ENCODE results near the gene TPSG1.
"Not testable (repeated sequence)": the region's sequence is repeated elsewhere in the genome, so short reads cannot be mapped to it uniquely, and the experiment has no call there.

TPSG1 gene

GRCh38 chr16:1256296-1256873 lies 31.3 kb upstream of the TPSG1 start:
- H2BK5ac ChIP-seq (ENCODE audit: low read depth, low read length, poor library complexity); H3K27me3 ChIP-seq (ENCODE audit: insufficient read depth, low read length); H3K36me3 ChIP-seq (ENCODE audit: control insufficient read depth in 1 of 2, insufficient read depth in 2 of 2, low read length in 2 of 2); H3K4me1 ChIP-seq (ENCODE audit: control insufficient read depth in 1 of 2, insufficient read depth in 2 of 2, low read length in 2 of 2); H3K4me3 ChIP-seq (ENCODE audit: low read depth, low read length); H3K9me3 ChIP-seq (ENCODE audit: insufficient read depth, low read depth, low read length); H2BK120ac ChIP-seq (ENCODE audit: insufficient read depth, low read length, poor library complexity); H3K18ac ChIP-seq (ENCODE audit: low read length); H3K9ac ChIP-seq (ENCODE audit: low read length); H4K12ac ChIP-seq (ENCODE audit: low read depth, low read length); H2AK5ac ChIP-seq (ENCODE audit: low read length); H3K14ac ChIP-seq (ENCODE audit: low read length); H4K91ac ChIP-seq (ENCODE audit: low read depth, low read length); H2BK12ac ChIP-seq (ENCODE audit: low read length); H3K4me2 ChIP-seq (ENCODE audit: low read length); H4K8ac ChIP-seq (ENCODE audit: low read depth, low read length); H2AFZ ChIP-seq (ENCODE audit: insufficient read depth, low read length, poor library complexity); DNase-seq; H3K27ac ChIP-seq (ENCODE audit: low read depth, low read length); H3K79me1 ChIP-seq (ENCODE audit: low read length); H3K23ac ChIP-seq (ENCODE audit: low read length); H3K79me2 ChIP-seq (ENCODE audit: control insufficient read depth, insufficient read depth, low read length, poor library complexity); H3K4ac ChIP-seq (ENCODE audit: low read depth, low read length): not testable (repeated sequence)
- WGBS (ENCODE audit: extremely low coverage, insufficient coverage, insufficient read length) = no CpG with 5 or more reads among the region's 23 CpGs

- no CpG with 5 or more reads among the region's 26 CpGs for WGBS (ENCODE audit: extremely low coverage, insufficient coverage, insufficient read length)
- not testable (repeated sequence) for H2AFZ ChIP-seq (ENCODE audit: insufficient read depth, low read length, poor library complexity); H2BK120ac ChIP-seq (ENCODE audit: insufficient read depth, low read length, poor library complexity); H3K4me1 ChIP-seq (ENCODE audit: control insufficient read depth in 1 of 2, insufficient read depth in 2 of 2, low read length in 2 of 2); H4K8ac ChIP-seq (ENCODE audit: low read depth, low read length); H3K9ac ChIP-seq (ENCODE audit: low read length); DNase-seq; H2BK12ac ChIP-seq (ENCODE audit: low read length); H4K91ac ChIP-seq (ENCODE audit: low read depth, low read length); H3K4ac ChIP-seq (ENCODE audit: low read depth, low read length); H3K27ac ChIP-seq (ENCODE audit: low read depth, low read length); H2BK5ac ChIP-seq (ENCODE audit: low read depth, low read length, poor library complexity); H3K23ac ChIP-seq (ENCODE audit: low read length); H3K18ac ChIP-seq (ENCODE audit: low read length); H3K79me2 ChIP-seq (ENCODE audit: control insufficient read depth, insufficient read depth, low read length, poor library complexity); H3K14ac ChIP-seq (ENCODE audit: low read length); H4K12ac ChIP-seq (ENCODE audit: low read depth, low read length); H3K79me1 ChIP-seq (ENCODE audit: low read length); H3K9me3 ChIP-seq (ENCODE audit: insufficient read depth, low read depth, low read length); H3K36me3 ChIP-seq (ENCODE audit: control insufficient read depth in 1 of 2, insufficient read depth in 2 of 2, low read length in 2 of 2); H3K4me3 ChIP-seq (ENCODE audit: low read depth, low read length); H3K4me2 ChIP-seq (ENCODE audit: low read length); H3K27me3 ChIP-seq (ENCODE audit: insufficient read depth, low read length); H2AK5ac ChIP-seq (ENCODE audit: low read length)
Measured at GRCh38 chr16:1255276-1256122, 30.4 kb upstream of the TPSG1 start, which contains the start of gene TPSD1. TPSD1 (plus strand) TSS chr16:1256069; CDS start chr16:1256281, 212 bp downstream.

- H2BK120ac ChIP-seq (ENCODE audit: insufficient read depth, low read length, poor library complexity); H3K79me1 ChIP-seq (ENCODE audit: low read length); H3K9me3 ChIP-seq (ENCODE audit: insufficient read depth, low read depth, low read length); H3K27me3 ChIP-seq (ENCODE audit: insufficient read depth, low read length); H3K9ac ChIP-seq (ENCODE audit: low read length); H3K27ac ChIP-seq (ENCODE audit: low read depth, low read length); H3K4me3 ChIP-seq (ENCODE audit: low read depth, low read length); H4K8ac ChIP-seq (ENCODE audit: low read depth, low read length); H3K23ac ChIP-seq (ENCODE audit: low read length); H3K4ac ChIP-seq (ENCODE audit: low read depth, low read length); H4K12ac ChIP-seq (ENCODE audit: low read depth, low read length); H2AK5ac ChIP-seq (ENCODE audit: low read length); H3K36me3 ChIP-seq (ENCODE audit: control insufficient read depth in 1 of 2, insufficient read depth in 2 of 2, low read length in 2 of 2); H2AFZ ChIP-seq (ENCODE audit: insufficient read depth, low read length, poor library complexity); H2BK12ac ChIP-seq (ENCODE audit: low read length); DNase-seq; H4K91ac ChIP-seq (ENCODE audit: low read depth, low read length); H3K14ac ChIP-seq (ENCODE audit: low read length); H3K79me2 ChIP-seq (ENCODE audit: control insufficient read depth, insufficient read depth, low read length, poor library complexity); H3K4me2 ChIP-seq (ENCODE audit: low read length); H2BK5ac ChIP-seq (ENCODE audit: low read depth, low read length, poor library complexity); H3K18ac ChIP-seq (ENCODE audit: low read length); H3K4me1 ChIP-seq (ENCODE audit: control insufficient read depth in 1 of 2, insufficient read depth in 2 of 2, low read length in 2 of 2): not testable (repeated sequence)
- no CpG with 5 or more reads among the region's 3 CpGs for WGBS (ENCODE audit: extremely low coverage, insufficient coverage, insufficient read length)
Measured at GRCh38 chr16:1254821-1255220, 29.8 kb upstream of the TPSG1 start.

GRCh38 chr16:1253701-1254364 lies 28.8 kb upstream of the TPSG1 start:
- H3K4ac ChIP-seq (ENCODE audit: low read depth, low read length); H4K8ac ChIP-seq (ENCODE audit: low read depth, low read length); H3K4me3 ChIP-seq (ENCODE audit: low read depth, low read length); H2BK12ac ChIP-seq (ENCODE audit: low read length); H4K12ac ChIP-seq (ENCODE audit: low read depth, low read length); DNase-seq; H3K4me1 ChIP-seq (ENCODE audit: control insufficient read depth in 1 of 2, insufficient read depth in 2 of 2, low read length in 2 of 2); H3K27me3 ChIP-seq (ENCODE audit: insufficient read depth, low read length); H2AFZ ChIP-seq (ENCODE audit: insufficient read depth, low read length, poor library complexity); H3K36me3 ChIP-seq (ENCODE audit: control insufficient read depth in 1 of 2, insufficient read depth in 2 of 2, low read length in 2 of 2); H3K23ac ChIP-seq (ENCODE audit: low read length); H2AK5ac ChIP-seq (ENCODE audit: low read length); H3K18ac ChIP-seq (ENCODE audit: low read length); H3K9me3 ChIP-seq (ENCODE audit: insufficient read depth, low read depth, low read length); H3K79me1 ChIP-seq (ENCODE audit: low read length); H3K27ac ChIP-seq (ENCODE audit: low read depth, low read length); H3K4me2 ChIP-seq (ENCODE audit: low read length); H3K79me2 ChIP-seq (ENCODE audit: control insufficient read depth, insufficient read depth, low read length, poor library complexity); H2BK5ac ChIP-seq (ENCODE audit: low read depth, low read length, poor library complexity); H2BK120ac ChIP-seq (ENCODE audit: insufficient read depth, low read length, poor library complexity); H3K14ac ChIP-seq (ENCODE audit: low read length); H4K91ac ChIP-seq (ENCODE audit: low read depth, low read length); H3K9ac ChIP-seq (ENCODE audit: low read length): not testable (repeated sequence)
- no CpG with 5 or more reads among the region's 47 CpGs for WGBS (ENCODE audit: extremely low coverage, insufficient coverage, insufficient read length)
